Activated CD4-positive, alpha-beta T cell treated with anti-CD3 and anti-CD28 coated beads, Interleukin-2, Interleukin-4, amounts not matched to agents 100 ng/mL and 50 ng/mL, durations not matched to agents 16 hours and 8 hours (primary cell): Measurements from ENCODE around the gene RRM1.

Experiments
- DNase-seq: peaks from one replicate; pipeline ENCODE4 v3.0.0-alpha.2; 2020; ENCODE audit warnings: low spot score

Gene RRM1

DNA sequence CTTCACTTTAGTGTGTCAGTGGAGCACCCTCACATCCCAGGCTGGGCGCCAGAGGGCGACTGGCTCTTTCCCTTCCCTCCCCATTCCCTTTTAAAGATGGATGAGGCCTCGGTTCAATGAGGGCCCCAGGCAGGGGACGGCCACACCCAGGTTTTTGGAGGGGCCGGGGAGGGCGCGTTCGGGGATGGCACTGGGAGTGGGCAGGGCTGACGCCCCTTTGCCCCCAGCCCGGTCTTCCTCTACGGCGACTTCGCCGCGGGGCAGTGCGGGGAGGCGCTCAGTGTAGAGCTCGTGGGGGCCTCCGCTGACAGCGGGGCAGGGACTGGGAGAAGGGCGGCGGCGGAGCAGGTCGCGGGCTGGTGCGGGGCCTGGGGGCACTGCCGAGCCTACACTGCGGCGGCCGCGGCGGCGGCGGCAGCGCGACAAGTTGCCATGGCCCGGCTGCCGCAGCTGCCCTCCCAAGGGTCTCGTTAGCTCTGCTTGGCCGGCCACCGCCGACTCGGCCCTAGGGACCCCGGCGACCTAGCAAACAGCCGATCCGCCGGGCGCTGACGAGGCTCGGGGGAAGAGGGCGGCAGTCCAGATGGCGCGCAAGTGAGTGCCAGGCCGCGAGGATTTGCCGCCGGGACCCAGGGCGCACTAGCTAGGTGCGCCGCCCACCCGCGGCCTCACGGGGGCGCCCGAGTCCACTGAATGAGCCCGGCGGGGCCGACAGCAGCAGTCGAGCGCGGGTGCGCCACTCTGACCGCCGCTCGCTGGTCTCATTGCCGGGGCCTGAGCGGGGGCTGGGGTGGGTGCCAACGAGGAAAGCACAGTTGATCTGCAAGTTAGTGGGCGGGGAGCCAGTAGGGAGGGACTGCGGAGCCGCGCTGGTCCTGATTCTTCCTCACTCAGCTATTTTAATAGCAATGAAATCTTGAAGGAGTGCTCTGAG lies 92.7 kb downstream of the RRM1 start:
- DNase-seq = peak; percentile 89
